ENCODE measurements around the gene RAB11FIP5.

RAB11FIP5 gene

DNA sequence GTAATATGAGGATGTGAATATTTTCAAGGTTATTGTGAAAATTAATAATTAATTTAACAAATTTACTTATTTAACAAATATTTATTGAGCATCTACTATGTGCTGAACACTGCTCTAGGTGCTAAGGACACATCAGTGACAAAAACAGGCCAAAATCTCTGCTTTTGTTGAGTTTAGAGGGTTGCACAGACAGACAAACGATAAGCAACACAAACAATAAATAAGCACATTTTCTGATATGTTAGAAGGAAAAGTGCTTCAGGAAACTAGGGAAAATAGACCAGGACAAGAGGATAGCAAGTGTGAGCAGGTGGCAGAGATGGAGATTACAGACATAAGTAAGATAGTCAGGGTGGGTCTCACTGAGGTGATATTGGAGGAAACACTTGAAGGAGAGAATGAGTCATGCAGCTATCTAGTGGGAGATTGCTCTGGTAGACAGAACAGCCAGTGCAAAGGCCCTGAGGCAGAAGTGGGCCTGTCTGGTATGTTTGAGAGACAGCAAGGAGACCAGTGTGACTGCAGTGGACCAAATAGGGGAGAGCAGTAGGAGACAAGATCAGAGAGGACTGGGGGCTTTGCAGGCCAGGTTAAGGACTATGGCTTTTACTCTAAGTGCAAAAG is 79.5 kb downstream of the RAB11FIP5 start:
- DNase-seq: no peak

DNA sequence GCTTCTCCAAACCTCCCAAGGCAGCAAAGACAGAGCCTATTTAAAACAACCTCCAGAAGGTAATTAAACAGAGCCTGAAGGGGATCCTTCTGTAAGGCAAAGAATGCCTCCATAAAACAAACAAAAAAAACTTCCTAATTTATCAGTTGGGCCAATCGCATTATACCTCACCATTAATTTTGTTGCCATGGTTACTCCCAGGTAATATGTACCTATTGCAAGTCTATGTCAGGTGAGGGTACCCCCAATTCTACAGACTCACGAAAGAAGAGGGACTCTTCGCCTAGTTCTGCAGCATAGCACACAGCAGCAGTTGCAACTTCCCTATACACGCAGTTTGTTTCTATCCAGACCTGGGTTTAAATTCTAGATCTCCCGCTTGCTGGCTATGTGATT is 80.0 kb downstream of the RAB11FIP5 start:
- no peak for DNase-seq

DNA sequence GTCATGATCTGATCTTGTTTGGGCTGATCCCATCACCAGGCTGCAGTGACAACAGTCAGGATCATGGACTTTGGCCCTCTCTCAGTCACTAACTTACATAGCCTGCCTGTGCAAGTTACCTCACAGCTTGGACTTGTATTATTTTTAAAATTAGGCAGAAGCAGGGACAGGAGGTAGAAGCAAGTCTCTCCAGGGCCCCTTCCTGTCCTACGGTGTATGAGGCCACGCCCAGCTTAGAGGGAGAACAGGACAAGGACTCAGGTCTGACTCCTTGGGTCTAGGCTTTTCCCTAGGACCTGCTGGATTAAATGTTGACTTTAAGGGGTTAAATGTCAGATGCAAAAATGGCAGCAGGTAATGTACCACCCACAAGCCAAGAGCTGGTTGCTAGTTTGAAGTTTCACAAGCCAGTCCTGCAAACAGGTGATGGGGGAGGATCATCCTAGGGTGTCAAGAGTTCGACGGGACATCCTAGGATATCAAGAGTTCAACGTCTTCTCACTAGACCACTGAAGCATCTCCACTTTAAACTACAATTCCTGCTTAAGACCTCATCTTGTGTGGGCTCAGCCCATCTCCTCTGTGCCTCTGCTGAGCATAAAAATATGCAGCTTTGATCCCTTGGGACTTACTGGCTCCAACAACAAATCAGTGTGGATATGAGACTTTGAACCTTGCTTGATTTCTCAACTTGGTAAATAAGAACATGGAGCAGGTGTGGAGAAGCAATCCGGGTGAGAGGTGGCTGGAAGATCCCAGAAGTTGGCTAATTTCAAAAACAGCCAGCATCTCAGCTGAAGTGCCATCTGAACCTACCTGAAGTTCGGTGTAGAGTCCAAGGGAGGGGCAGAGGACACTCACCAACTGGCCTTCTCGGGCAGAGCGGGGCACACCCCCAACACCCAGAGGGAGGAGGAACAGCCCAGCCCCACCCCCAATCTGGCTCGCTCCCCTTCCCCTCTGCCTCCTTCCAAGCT is 80.7 kb downstream of the RAB11FIP5 start:
- no peak for DNase-seq

DNA sequence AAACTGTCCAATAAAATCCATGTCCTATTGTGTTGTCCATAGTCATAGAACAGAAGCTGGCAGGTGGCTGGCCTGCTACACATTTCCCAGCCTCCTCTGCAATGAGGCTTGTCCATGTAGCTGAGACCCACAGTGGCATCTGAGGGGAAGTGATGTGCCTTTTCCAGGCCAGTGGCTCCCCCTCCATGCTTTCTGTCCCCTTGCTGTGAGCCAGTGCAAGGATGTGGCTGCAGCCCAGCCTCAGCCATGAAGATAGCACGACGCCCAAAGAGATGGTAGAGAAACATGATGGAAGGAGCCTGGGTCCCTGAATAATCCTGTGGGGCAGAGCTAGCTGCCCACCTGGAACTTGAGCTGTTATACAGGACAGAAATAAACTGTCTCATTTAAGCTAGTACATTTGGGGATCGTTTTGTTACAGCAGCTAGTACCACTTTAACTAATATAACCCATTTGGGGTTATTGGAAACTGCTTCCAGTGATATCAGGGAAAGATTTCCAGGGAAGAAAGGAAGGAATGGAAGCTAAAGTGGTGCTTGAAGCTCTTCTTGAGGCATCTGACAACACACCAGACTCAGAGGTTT is 81.6 kb downstream of the RAB11FIP5 start:
- DNase-seq: no peak

DNA sequence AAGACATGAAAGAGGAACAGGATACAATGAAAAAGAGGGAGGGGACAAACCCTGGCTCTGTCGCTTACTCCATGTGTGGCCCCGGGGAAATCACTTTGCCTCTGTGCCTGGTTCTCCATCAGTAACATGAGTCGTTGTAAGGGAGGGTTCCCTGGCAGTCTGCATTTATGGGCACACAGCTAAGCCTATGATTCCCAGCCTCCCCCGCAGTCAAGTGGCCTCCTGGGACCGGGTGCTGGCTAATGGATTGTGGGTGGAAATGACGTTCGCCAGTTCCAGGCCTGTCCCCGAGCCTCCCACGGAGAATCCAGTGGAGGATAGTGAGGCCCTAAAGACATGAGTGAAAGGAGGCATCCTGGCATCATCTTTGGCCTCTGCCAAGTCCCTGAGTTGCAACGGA is 83.9 kb downstream of the RAB11FIP5 start:
- DNase-seq: no peak

DNA sequence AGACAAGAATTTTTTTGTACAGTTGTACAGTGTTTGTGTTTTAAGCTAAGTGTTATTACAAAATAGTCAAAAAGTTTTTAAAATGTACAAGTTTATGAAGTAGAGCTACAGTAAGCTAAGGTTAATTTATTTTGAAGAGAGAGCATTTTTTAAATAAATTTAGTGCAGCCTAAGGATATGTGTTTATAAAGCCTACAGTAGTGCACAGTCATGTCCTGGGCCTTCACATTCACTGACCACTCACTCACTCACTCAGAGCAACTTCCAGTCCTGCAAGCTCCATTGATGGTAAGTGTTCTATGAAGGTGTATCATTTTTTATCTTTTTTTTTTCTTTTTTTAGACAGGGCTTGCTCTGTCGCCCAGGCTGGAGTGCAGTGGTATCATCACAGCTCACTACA is 85.4 kb downstream of the RAB11FIP5 start:
- no peak for DNase-seq

DNA sequence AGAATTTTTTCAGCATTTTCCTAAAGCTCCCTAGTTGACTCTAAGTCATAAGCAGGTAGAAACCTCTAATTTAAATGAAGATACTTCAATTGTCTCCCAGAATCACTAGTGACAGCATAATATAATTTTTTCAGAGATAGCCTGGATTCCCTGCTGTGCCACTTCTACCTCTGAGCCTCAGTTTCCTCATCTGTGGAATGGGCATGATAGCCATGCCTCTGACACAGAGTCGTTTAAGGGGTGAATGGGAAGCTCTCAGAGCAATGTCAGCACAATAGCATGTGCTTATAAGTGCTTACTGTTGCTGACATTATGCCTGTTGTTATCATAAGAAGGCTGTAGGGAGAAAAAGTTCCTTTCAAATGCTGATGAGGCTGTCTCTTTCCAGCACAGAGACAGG is 89.3 kb downstream of the RAB11FIP5 start:
- no peak for DNase-seq

Measured in stimulated activated naive CD4-positive, alpha-beta T cell treated with Interleukin-2 at 50 U/mL for 16 hours (primary cell).